ENCODE results near the gene EFNA2.
"Not testable (repeated sequence)": the region's sequence is repeated elsewhere in the genome, so short reads cannot be mapped to it uniquely, and the experiment has no call there.

The EFNA2 gene

GRCh38 chr19:1245494-1246264 is 40.0 kb upstream of the EFNA2 start:
- H3K4me3 ChIP-seq (ENCODE audit: low read length): no peak overlapping the region
- TF ChIP-seq CTCF (conservative IDR thresholded peaks at IDR 0.05; ENCODE audit: low read length): no peak
- DNase-seq (ENCODE audit: low read depth): no peak

GRCh38 chr19:1246265-1247087 is 39.2 kb upstream of the EFNA2 start:
- H3K4me3 ChIP-seq (ENCODE audit: low read length); DNase-seq (ENCODE audit: low read depth): not testable (repeated sequence)

GRCh38 chr19:1247748-1248138 is 37.9 kb upstream of the EFNA2 start:
- DNase-seq (ENCODE audit: low read depth): no peak
- peak overlapping the region; percentile 59 for H3K4me3 ChIP-seq (ENCODE audit: low read length)
- no peak for TF ChIP-seq CTCF (conservative IDR thresholded peaks at IDR 0.05; ENCODE audit: low read length)

DNA sequence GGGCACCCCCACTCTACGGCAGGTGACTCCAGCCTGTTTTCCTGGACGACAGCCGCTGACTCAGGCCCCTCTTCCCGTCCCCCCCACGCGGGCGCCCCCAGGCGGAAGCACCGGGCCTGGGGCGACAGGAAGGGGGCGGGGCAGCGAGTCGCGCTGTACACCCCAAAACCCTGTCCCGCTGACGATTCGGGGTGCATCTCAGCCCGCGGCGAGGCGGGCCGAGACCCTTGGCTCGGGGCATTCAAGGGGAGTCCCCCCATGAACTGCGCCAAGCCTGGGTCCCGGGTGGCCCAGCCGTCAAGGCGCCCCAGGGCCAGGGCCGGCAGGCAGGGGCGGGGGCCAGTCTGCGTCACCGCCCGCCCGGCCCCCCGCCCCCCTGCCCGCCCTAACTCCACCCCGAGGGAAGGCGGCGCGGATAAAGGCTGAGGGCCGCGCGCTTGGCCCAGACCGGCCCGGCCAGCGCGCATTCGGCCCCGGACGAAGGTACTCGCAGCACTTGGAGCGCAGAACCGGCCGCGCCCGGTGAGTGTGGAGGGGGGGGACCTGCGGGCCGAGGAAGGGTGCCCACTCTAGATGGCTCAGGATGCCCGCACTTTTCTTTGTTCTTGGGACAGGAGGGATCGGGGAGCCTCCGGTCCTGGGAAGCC is 37.4 kb upstream of the EFNA2 start, which contains the start of gene MIDN:
Gene MIDN (plus strand): TSS at position 445 of the 647 bp plus-strand sequence. CDS start 1,714 bp downstream, outside the sequence.
- peak; percentile 91 for DNase-seq (ENCODE audit: low read depth)
- peak; percentile 37 for TF ChIP-seq CTCF (conservative IDR thresholded peaks at IDR 0.05; ENCODE audit: low read length)
- peak within 1 kb of the TSS; percentile 74 for H3K4me3 ChIP-seq (ENCODE audit: low read length)

- peak; percentile 27; the same call in 1 of the 2 replicates for TF ChIP-seq CTCF (conservative IDR thresholded peaks at IDR 0.05; ENCODE audit: low read length)
- H3K4me3 ChIP-seq (ENCODE audit: low read length): peak overlapping the region; percentile 74
- peak; percentile 72 for DNase-seq (ENCODE audit: low read depth)
These were observed 36.8 kb upstream of the EFNA2 start for GRCh38 chr19:1248786-1249297.

DNA sequence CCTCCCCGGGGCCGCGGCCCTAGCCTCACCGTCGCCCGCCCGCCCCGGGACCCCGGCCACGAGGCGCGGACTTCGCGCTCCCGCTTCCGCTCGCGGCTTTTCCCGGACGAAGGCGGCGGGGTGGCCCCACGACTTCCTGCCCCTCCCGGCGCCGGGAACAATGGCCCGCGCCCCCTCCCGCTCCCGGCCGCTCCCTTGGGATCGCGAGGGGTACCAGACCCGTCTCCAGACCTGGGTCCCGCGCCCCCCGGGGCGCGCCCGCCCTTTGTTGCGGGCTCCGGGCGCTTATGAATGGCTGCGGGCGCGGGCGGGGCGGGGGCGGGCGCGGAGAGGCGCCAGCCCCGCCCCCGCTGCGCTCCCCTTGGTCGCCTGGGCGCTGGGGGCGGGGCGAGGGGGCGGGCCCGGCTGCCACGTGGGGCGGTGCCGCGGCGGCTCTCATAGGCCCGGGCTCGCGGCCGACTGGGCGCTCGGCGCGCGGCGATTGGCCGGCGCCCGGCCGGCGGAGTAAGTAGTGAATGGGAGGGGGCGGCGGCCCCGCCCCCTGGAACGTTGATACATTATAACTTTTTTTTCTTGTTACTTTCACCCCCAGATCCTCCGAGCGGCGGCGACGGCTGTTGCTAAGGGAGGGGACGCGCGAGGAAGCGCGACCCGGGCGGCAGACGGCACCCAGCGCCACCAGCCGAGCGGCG is 36.2 kb upstream of the EFNA2 start:
- TF ChIP-seq CTCF (conservative IDR thresholded peaks at IDR 0.05; ENCODE audit: low read length): no peak
- peak; percentile 96 for DNase-seq (ENCODE audit: low read depth)
- H3K4me3 ChIP-seq (ENCODE audit: low read length): peak overlapping the region; percentile 88

Data from AG10803 (cell line).